ENCODE data around the gene LINGO1.

GRCh38 chr15:77644543-77645247, 12.0 kb upstream of the LINGO1 start:
- TF ChIP-seq POLR2A (IDR thresholded peaks at IDR 0.05) = no peak
- no peak for TF ChIP-seq CTCF (IDR thresholded peaks at IDR 0.05)
